Fibroblast of lung (primary cell): ENCODE data around the gene CECR2. TPM values are rescaled to one million over a fixed set of nuclear protein-coding genes. Genes with fewer than 3 reads are reported as not detected.

Experiments
- DNase-seq, 2 donors: peaks; one replicate each; pipeline versions ENCODE4 v3.0.0 to v3.0.0-alpha.2; 2010; ENCODE audit warnings: low read depth in 2 of 2
- H2AFZ ChIP-seq: 2 replicates; pipeline ENCODE4 v1.5.1; 2012; ENCODE audit warnings: low read length, control low read depth, inconsistent platforms
- H3K27ac ChIP-seq: 2 replicates; pipeline ENCODE4 v1.5.1; 2011; ENCODE audit warnings: low read length, control low read depth; ENCODE audit not compliant: insufficient read depth
- H3K27me3 ChIP-seq: 2 replicates; pipeline ENCODE4 v1.5.1; 2011; ENCODE audit warnings: mild to moderate bottlenecking, low read length; ENCODE audit not compliant: control insufficient read depth, insufficient read depth
- H3K36me3 ChIP-seq: 2 replicates; pipeline ENCODE4 v1.5.1; 2011; ENCODE audit warnings: low read length; ENCODE audit not compliant: control insufficient read depth, insufficient read depth
- H3K4me1 ChIP-seq: 2 replicates; pipeline ENCODE4 v1.5.1; 2011; ENCODE audit warnings: low read length; ENCODE audit not compliant: control insufficient read depth, insufficient read depth; ENCODE audit errors: extremely low read depth
- H3K4me2 ChIP-seq: 2 replicates; pipeline ENCODE4 v1.5.1; 2011; ENCODE audit warnings: low read length, control low read depth; ENCODE audit not compliant: insufficient read depth; ENCODE audit errors: extremely low read depth
- H3K4me3 ChIP-seq, 4 experiments: fragments of 200-600 bp in 1 of 4; sonication (generic) in 1 of 4; replicated peaks in 1 of 4; 2 replicates each; pipeline ENCODE4 v1.5.1; 2011 to 2016; ENCODE audit warnings: low read length in 4 of 4, low read depth in 3 of 4, mild to moderate bottlenecking in 3 of 4, control low read depth in 2 of 4, inconsistent platforms in 1 of 4, mixed read lengths in 1 of 4; ENCODE audit not compliant: insufficient read depth in 1 of 4; ENCODE audit errors: control extremely low read depth in 1 of 4
- H3K79me2 ChIP-seq: 2 replicates; pipeline ENCODE4 v1.5.1; 2012; ENCODE audit warnings: mild to moderate bottlenecking, low read length, inconsistent platforms; ENCODE audit not compliant: control insufficient read depth, insufficient read depth
- H3K9ac ChIP-seq: 2 replicates; pipeline ENCODE4 v1.5.1; 2011; ENCODE audit warnings: mild to moderate bottlenecking, low read length, control low read depth; ENCODE audit not compliant: insufficient read depth
- H3K9me3 ChIP-seq: 2 replicates; pipeline ENCODE4 v1.5.1; 2012; ENCODE audit warnings: low read depth, low read length; ENCODE audit not compliant: control insufficient read depth, insufficient read depth
- H4K20me1 ChIP-seq: 2 replicates; pipeline ENCODE4 v1.5.1; 2011; ENCODE audit warnings: low read length; ENCODE audit not compliant: control insufficient read depth, insufficient read depth; ENCODE audit errors: extremely low read depth
- CTCF ChIP-seq, 2 donors: IDR thresholded peaks in 1 of 2; conservative IDR thresholded peaks in 1 of 2; 1 replicate in 1 of 2; 2 replicates in 1 of 2; pipeline ENCODE4 v1.5.1; 2011 to 2012; ENCODE audit warnings: low read length in 2 of 2, control low read depth in 1 of 2, inconsistent platforms in 1 of 2, low read depth in 1 of 2, mild to moderate bottlenecking in 1 of 2
- EZH2 ChIP-seq: IDR thresholded peaks from 2 replicates; pipeline ENCODE4 v1.5.1; 2012; ENCODE audit warnings: low read length, control low read depth, mild to moderate bottlenecking; ENCODE audit errors: missing control alignments
- polyA plus RNA-seq, 2 donors: library from polyadenylated mRNA; depleted of rRNA in 1 of 2; stranded (reverse) in 1 of 2; unstranded in 1 of 2; fragments of >200 nt; gene quantifications; 2 replicates each; pipeline ENCODE4 v1.2.1, GENCODE V29; 2011 to 2012; ENCODE audit warnings: missing spikeins in 1 of 2
- total RNA-seq: library from RNA; depleted of rRNA; stranded (reverse); fragments of >200 nt; gene quantifications from 2 replicates; pipeline ENCODE4 v1.2.1, GENCODE V29; 2014

CECR2 gene
- total and polyA plus RNA-seq, 2 donors (not counting 1 experiment from before 2014, with no cell fraction given), result under 0.01 to 0.09 TPM

- no peak overlapping the region for H3K9ac ChIP-seq
- H3K9me3 ChIP-seq, result no peaks in the 10 kb centered on the region
- no peak overlapping the region for H2AFZ ChIP-seq
- no peaks in the 10 kb centered on the region for H3K27me3 ChIP-seq
- H3K79me2 ChIP-seq, result no peaks in the 10 kb centered on the region
- H4K20me1 ChIP-seq, result no peaks in the 10 kb centered on the region
- H3K4me3 ChIP-seq, result no peak overlapping the region
- no peaks in the 10 kb centered on the region for H3K36me3 ChIP-seq
- DNase-seq, result no peak
- H3K4me2 ChIP-seq, result no peak overlapping the region
- H3K4me1 ChIP-seq, result no peaks in the 10 kb centered on the region
- TF ChIP-seq EZH2 (no peak), CTCF (conservative IDR thresholded peaks at IDR 0.05 in 1 of 2, IDR thresholded peaks at IDR 0.05 in 1 of 2; ENCODE audit: low read depth in 1 of 2, low read length in 2 of 2) (no peak)
- no peak overlapping the region for H3K27ac ChIP-seq
Measured at GRCh38 chr22:17418890-17419324, 49.6 kb downstream of the CECR2 start.

- TF ChIP-seq CTCF (conservative IDR thresholded peaks at IDR 0.05 in 1 of 2, IDR thresholded peaks at IDR 0.05 in 1 of 2; ENCODE audit: low read depth in 1 of 2, low read length in 2 of 2) (no peak), EZH2 (no peak)
- no peaks in the 10 kb centered on the region for H3K4me1 ChIP-seq
- DNase-seq, result no peak
Measured at GRCh38 chr22:17419348-17419747, 50.1 kb downstream of the CECR2 start.

GRCh38 chr22:17422736-17423343 lies 53.6 kb downstream of the CECR2 start:
- H3K9ac ChIP-seq, result no peak overlapping the region
- TF ChIP-seq EZH2 (no peak), CTCF (conservative IDR thresholded peaks at IDR 0.05 in 1 of 2, IDR thresholded peaks at IDR 0.05 in 1 of 2; ENCODE audit: low read depth in 1 of 2, low read length in 2 of 2) (no peak)
- DNase-seq, result no peak
- no peaks in the 10 kb centered on the region for H4K20me1 ChIP-seq
- H3K4me1 ChIP-seq, result no peaks in the 10 kb centered on the region
- no peak overlapping the region for H3K27ac ChIP-seq
- no peak overlapping the region for H3K4me2 ChIP-seq
- H3K9me3 ChIP-seq, result no peaks in the 10 kb centered on the region
- no peaks in the 10 kb centered on the region for H3K27me3 ChIP-seq
- no peaks in the 10 kb centered on the region for H3K79me2 ChIP-seq
- H3K36me3 ChIP-seq, result no peaks in the 10 kb centered on the region
- H2AFZ ChIP-seq, result no peak overlapping the region
- no peak overlapping the region for H3K4me3 ChIP-seq

More at GRCh38 chr22:17419348-17419747, 50.1 kb downstream of the CECR2 start:
- H3K27ac ChIP-seq, result no peak overlapping the region
- no peaks in the 10 kb centered on the region for H3K9me3 ChIP-seq
- no peak overlapping the region for H3K4me3 ChIP-seq
- H2AFZ ChIP-seq, result no peak overlapping the region
- H3K4me2 ChIP-seq, result no peak overlapping the region
- no peaks in the 10 kb centered on the region for H3K36me3 ChIP-seq
- H3K79me2 ChIP-seq, result no peaks in the 10 kb centered on the region
- H3K9ac ChIP-seq, result no peak overlapping the region
- no peaks in the 10 kb centered on the region for H4K20me1 ChIP-seq
- no peaks in the 10 kb centered on the region for H3K27me3 ChIP-seq
